GM12873 (cell line): Measurements from ENCODE around the gene UGGT1.

Experiments used
- TF ChIP-seq, protein P1 (sequence below): IDR thresholded peaks from 2 replicates; pipeline ENCODE4 v1.5.1; 2012; ENCODE audit warnings: low read depth, mild to moderate bottlenecking, moderate library complexity, low read length, control low read depth; ENCODE audit not compliant: insufficient read depth; ENCODE audit errors: missing control alignments

UGGT1 gene

GRCh38 chr2:128166746-128167353 is 75.8 kb downstream of the UGGT1 start:
- TF ChIP-seq, protein P1, sequence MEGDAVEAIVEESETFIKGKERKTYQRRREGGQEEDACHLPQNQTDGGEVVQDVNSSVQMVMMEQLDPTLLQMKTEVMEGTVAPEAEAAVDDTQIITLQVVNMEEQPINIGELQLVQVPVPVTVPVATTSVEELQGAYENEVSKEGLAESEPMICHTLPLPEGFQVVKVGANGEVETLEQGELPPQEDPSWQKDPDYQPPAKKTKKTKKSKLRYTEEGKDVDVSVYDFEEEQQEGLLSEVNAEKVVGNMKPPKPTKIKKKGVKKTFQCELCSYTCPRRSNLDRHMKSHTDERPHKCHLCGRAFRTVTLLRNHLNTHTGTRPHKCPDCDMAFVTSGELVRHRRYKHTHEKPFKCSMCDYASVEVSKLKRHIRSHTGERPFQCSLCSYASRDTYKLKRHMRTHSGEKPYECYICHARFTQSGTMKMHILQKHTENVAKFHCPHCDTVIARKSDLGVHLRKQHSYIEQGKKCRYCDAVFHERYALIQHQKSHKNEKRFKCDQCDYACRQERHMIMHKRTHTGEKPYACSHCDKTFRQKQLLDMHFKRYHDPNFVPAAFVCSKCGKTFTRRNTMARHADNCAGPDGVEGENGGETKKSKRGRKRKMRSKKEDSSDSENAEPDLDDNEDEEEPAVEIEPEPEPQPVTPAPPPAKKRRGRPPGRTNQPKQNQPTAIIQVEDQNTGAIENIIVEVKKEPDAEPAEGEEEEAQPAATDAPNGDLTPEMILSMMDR, result no peak

DNA sequence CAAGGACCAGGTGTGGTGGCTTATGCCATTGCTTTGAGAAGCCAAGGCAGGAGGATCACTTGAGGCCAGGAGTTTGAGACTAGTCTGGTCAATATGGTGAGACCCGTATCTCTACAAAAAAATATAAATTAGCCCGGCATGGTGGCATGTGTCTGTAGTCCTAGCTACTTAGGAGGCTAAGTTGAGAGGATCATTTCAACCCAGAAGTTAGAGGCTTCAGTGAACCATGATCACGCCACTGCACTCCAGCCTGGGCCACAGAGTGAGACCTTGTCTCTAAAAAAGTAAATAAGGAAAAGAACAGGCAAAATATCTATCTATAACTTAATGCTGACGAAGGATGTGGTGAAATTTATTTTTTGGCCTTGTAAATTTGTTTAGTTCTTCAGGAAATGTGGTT is 78.1 kb downstream of the UGGT1 start:
- TF ChIP-seq, protein P1, result no peak

DNA sequence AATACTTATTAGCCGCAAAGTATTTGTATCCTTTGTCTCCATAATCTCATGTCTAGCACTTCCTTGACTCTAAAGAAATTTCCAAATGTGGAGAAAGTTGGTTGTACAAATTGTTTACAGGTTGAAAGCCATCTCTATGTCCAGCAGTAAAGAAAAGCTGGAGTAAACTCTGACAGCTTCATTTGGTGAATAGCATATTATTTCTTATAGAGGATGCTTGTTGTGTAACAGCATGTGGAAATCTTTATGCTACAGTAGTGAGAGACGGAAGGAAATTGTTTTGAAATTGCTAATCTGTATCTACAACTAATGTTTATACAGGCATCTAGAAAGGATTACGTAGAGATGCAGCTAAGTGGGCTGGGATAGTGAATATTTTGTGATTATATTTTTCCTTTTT is 78.5 kb downstream of the UGGT1 start:
- TF ChIP-seq, protein P1, result no peak

DNA sequence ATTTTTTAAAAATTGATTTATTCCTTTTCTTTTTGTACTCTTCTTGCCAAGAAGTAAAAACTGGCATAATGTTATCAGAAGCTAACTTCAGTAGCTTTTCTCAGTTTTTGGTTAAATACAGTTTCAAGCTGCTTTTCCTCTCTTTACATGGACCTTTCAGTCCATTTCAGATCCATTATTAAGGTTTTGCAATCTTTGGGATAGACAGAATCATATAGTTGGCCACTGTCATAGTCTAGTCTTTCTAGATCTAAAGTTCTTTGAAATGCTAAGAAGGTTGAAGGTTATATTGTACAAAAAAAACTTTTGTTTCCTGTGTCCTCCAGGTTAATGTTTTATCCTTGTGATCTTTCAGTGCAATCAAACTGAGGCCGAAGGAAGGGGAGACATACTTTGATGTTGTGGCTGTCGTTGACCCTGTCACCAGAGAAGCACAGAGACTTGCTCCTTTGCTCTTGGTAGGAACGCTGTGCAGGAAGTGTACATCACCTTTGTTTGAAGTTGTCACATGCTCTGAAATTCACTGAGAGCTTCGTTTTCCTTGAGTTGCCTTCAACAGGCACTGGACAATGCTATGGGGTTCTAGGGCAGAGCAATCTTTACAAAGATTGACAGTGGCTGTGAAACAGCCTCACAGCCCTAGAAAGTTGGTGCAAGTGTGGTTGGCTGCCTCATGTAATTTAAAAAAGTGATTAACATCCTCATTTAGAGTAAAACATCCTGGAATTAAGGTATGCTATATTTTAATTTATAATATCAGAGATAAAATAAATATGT is 79.1 kb downstream of the UGGT1 start:
- TF ChIP-seq, protein P1, result no peak

DNA sequence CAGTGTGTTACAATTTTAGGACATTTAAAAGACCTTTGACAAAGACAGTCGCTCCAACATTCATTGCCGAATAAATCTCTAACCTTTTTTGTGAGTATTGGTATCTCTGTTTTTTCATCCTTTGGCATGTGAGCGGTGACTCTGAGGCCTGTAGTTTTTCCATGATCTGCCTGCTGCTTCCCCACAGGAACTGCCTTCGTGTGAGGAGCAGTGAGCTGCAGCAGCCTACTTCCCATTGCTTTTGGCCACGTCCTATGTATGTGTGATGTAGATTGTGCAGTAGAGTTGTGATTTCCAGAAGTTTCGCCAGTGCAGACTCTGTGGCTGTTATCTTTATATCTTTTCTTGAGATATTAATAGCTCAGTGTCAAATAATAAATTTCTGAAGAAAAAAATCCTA is 79.8 kb downstream of the UGGT1 start:
- TF ChIP-seq, protein P1, result no peak

- TF ChIP-seq, protein P1, result no peak
Measured at GRCh38 chr2:128172191-128172590, 81.2 kb downstream of the UGGT1 start.

- TF ChIP-seq, protein P1, result no peak
Measured at GRCh38 chr2:128177315-128177714, 86.3 kb downstream of the UGGT1 start.
